HepG2 (cell line): ENCODE results near the gene SEPTIN10. TPM values are rescaled to one million over a fixed set of nuclear protein-coding genes. Genes with fewer than 3 reads are reported as not detected.

Experiments
- CAMTA2 ChIP-seq: sonication (generic); formaldehyde crosslinking; IDR thresholded peaks from 2 replicates; pipeline ENCODE4 v1.4.0; 2020; ENCODE audit warnings: mild to moderate bottlenecking, missing genetic modification reagents, borderline replicate concordance
- E2F1 ChIP-seq: sonication (generic); formaldehyde crosslinking; IDR thresholded peaks from 2 replicates; pipeline ENCODE4 v1.5.0; 2020; ENCODE audit warnings: missing genetic modification reagents
- E2F2 ChIP-seq: sonication (generic); formaldehyde crosslinking; IDR thresholded peaks from 2 replicates; pipeline ENCODE4 v1.4.0; 2020; ENCODE audit warnings: missing genetic modification reagents, borderline replicate concordance
- HIC2 ChIP-seq: sonication (generic); formaldehyde crosslinking; IDR thresholded peaks from 2 replicates; pipeline ENCODE4 v1.9.0; 2022; ENCODE audit warnings: low read depth, missing genetic modification reagents
- HMG20A ChIP-seq: IDR thresholded peaks from 2 replicates; pipeline ENCODE4 v1.6.1; 2016; ENCODE audit warnings: borderline replicate concordance
- HOMEZ ChIP-seq: IDR thresholded peaks from 2 replicates; pipeline ENCODE4 v1.6.1; 2016; ENCODE audit warnings: low read depth
- IRF1 ChIP-seq: sonication (generic); formaldehyde crosslinking; IDR thresholded peaks from 2 replicates; pipeline ENCODE4 v1.4.0; 2020; ENCODE audit warnings: low read depth, mild to moderate bottlenecking, missing genetic modification reagents
- KLF9 ChIP-seq: IDR thresholded peaks from 2 replicates; pipeline ENCODE4 v1.6.1; 2016; ENCODE audit warnings: low read depth
- MAFG ChIP-seq: sonication (generic); formaldehyde crosslinking; IDR thresholded peaks from 2 replicates; pipeline ENCODE4 v1.5.1; 2020; ENCODE audit warnings: mild to moderate bottlenecking, missing genetic modification reagents
- MEIS2 ChIP-seq: sonication (generic); formaldehyde crosslinking; IDR thresholded peaks from 2 replicates; pipeline ENCODE4 v1.9.0; 2021; ENCODE audit warnings: mild to moderate bottlenecking, missing genetic modification reagents
- MXD3 ChIP-seq: IDR thresholded peaks from 2 replicates; pipeline ENCODE4 v1.6.1; 2016; ENCODE audit warnings: mild to moderate bottlenecking, missing biosample characterization, missing genetic modification reagents
- NFE2 ChIP-seq: sonication (generic); formaldehyde crosslinking; IDR thresholded peaks from 2 replicates; pipeline ENCODE4 v1.4.0; 2020; ENCODE audit warnings: missing genetic modification reagents
- PRPF4 ChIP-seq: fragments of 200-400 bp; formaldehyde crosslinking; IDR thresholded peaks from 2 replicates; pipeline ENCODE4 v1.6.1; 2016; ENCODE audit warnings: low read length, low read depth; ENCODE audit not compliant: poor library complexity, severe bottlenecking
- SNAPC5 ChIP-seq: sonication (generic); formaldehyde crosslinking; IDR thresholded peaks from 2 replicates; pipeline ENCODE4 v1.8.1; 2023; ENCODE audit warnings: mild to moderate bottlenecking, missing genetic modification reagents, borderline replicate concordance
- TEAD3 ChIP-seq: optimal IDR thresholded peaks from 2 replicates; pipeline ENCODE3; 2016; ENCODE audit warnings: borderline replicate concordance
- ZBTB1 ChIP-seq: sonication (generic); formaldehyde crosslinking; IDR thresholded peaks from 2 replicates; pipeline ENCODE4 v1.4.0; 2020; ENCODE audit warnings: missing genetic modification reagents, borderline replicate concordance
- ZNF577 ChIP-seq: sonication (generic); formaldehyde crosslinking; IDR thresholded peaks from 2 replicates; pipeline ENCODE4 v1.4.0; 2020; ENCODE audit warnings: mild to moderate bottlenecking, low read depth, missing genetic modification reagents, borderline replicate concordance
- ZUFSP ChIP-seq: sonication (generic); formaldehyde crosslinking; IDR thresholded peaks from 2 replicates; pipeline ENCODE4 v1.9.0; 2021; ENCODE audit warnings: missing genetic modification reagents, mild to moderate bottlenecking, borderline replicate concordance
- polyA plus RNA-seq, 8 experiments: library from polyadenylated mRNA; depleted of rRNA in 3 of 8; stranded (reverse) in 7 of 8; unstranded in 1 of 8; fragments of >200 nt; fragmentation: Illumina TruSeq in 4 of 8; extraction: Trizol in 4 of 8; gene quantifications; 2 replicates each; pipeline versions ENCODE4 v1.2.1 to v1.2.3, GENCODE V29; 2011 to 2016; ENCODE audit warnings: low read depth in 4 of 8, missing spikeins in 1 of 8, mixed read lengths in 1 of 8; ENCODE audit not compliant: insufficient read depth in 1 of 8
- total RNA-seq, 5 experiments: library from RNA; depleted of rRNA; stranded (reverse); fragments of >200 nt; fragmentation: Illumina TruSeq; extraction: Trizol; gene quantifications; 2 replicates each; pipeline ENCODE4 v1.2.3, GENCODE V29; 2016; ENCODE audit warnings: low read depth in 1 of 5

SEPTIN10 gene
- total and polyA plus RNA-seq, 2 of the 13 experiments (the other 11 are each of a cell fraction or from before 2014, with no cell fraction given), result 45.8 to 67.5 TPM

- TF ChIP-seq HOMEZ (CRISPR knock-in tag) (peak; percentile 86), IRF1 (CRISPR knock-in tag) (peak; percentile 64; the same call in 1 of the 2 replicates), E2F1 (CRISPR knock-in tag) (peak; percentile 94), E2F2 (peak; percentile 93; the same call in 1 of the 2 replicates), HMG20A (CRISPR knock-in tag) (peak; percentile 86; the same call in 1 of the 2 replicates), ZBTB1 (no peak), SNAPC5 (CRISPR knock-in tag) (0 out of 2 replicates have a peak, but pooled peaks have one; percentile 58), ZNF577 (CRISPR knock-in tag) (no peak; the same call in 1 of the 2 replicates), MAFG (CRISPR knock-in tag) (no peak), CAMTA2 (CRISPR knock-in tag) (peak; percentile 96; the same call in 1 of the 2 replicates), NFE2 (CRISPR knock-in tag) (no peak), PRPF4 (no peak), HIC2 (CRISPR knock-in tag) (peak; percentile 38; the same call in 1 of the 2 replicates), KLF9 (peak; percentile 68; the same call in 1 of the 2 replicates), MEIS2 (CRISPR knock-in tag) (peak; percentile 93; the same call in 1 of the 2 replicates), TEAD3 (CRISPR knock-in tag) (peak; percentile 98), MXD3 (CRISPR knock-in tag) (peak; percentile 88; the same call in 1 of the 2 replicates), ZUFSP (no peak)
Measured at GRCh38 chr2:109613922-109614714, at the start of gene SEPTIN10, which contains the start of gene SOWAHC (continued).
